Hematopoietic multipotent progenitor cell treated with erythropoietin and hydrocortisone succinate and interleukin-3 and kit ligand, for 17 days (in vitro differentiated cells): ENCODE data around the gene RPL36.
"Not testable (repeated sequence)": the region's sequence is repeated elsewhere in the genome, so short reads cannot be mapped to it uniquely, and the experiment has no call there.

Experiments used
- DNase-seq: peaks from one replicate; pipeline ENCODE4 v3.0.0-alpha.2; 2015; ENCODE audit warnings: low spot score

Gene RPL36

GRCh38 chr19:5706876-5707573 is 16.9 kb downstream of the RPL36 start:
- no peak for DNase-seq

- no peak for DNase-seq
Measured at GRCh38 chr19:5707576-5708575, 17.8 kb downstream of the RPL36 start.

GRCh38 chr19:5711025-5711424 is 20.9 kb downstream of the RPL36 start:
- no peak for DNase-seq

GRCh38 chr19:5711713-5712161 is 21.6 kb downstream of the RPL36 start:
- DNase-seq: no peak

GRCh38 chr19:5713228-5713627 is 23.1 kb downstream of the RPL36 start:
- no peak for DNase-seq

GRCh38 chr19:5714816-5715215 is 24.7 kb downstream of the RPL36 start:
- DNase-seq: no peak

- no peak for DNase-seq
Measured at GRCh38 chr19:5717215-5717935, 27.3 kb downstream of the RPL36 start.

GRCh38 chr19:5718037-5718578 is 28.0 kb downstream of the RPL36 start:
- peak; percentile 8 for DNase-seq

GRCh38 chr19:5718579-5719273 is 28.6 kb downstream of the RPL36 start:
- DNase-seq: peak; percentile 71

GRCh38 chr19:5719274-5719960 is 29.3 kb downstream of the RPL36 start:
- peak; percentile 52 for DNase-seq

GRCh38 chr19:5719961-5720790 is 30.1 kb downstream of the RPL36 start, which contains the start of the genes CATSPERD and LONP1:
TSS of gene CATSPERD (plus strand) at chr19:5720637. CDS start at chr19:5720738, 101 bp downstream.
TSS of gene LONP1 (minus strand) at chr19:5720146. CDS start at chr19:5720132, 14 bp downstream.
- peak; percentile 99 for DNase-seq

GRCh38 chr19:5727453-5728050 is 37.5 kb downstream of the RPL36 start:
- DNase-seq: no peak

- not testable (repeated sequence) for DNase-seq
Measured at GRCh38 chr19:5733172-5733571, 43.1 kb downstream of the RPL36 start.

GRCh38 chr19:5738423-5738822 is 48.3 kb downstream of the RPL36 start:
- no peak for DNase-seq
